Gastrocnemius medialis (tissue), 4 donors: Measurements from ENCODE around the gene HSD17B14. TPM values are rescaled to one million over a fixed set of nuclear protein-coding genes. Genes with fewer than 3 reads are reported as not detected.

ENCODE experiments used
- ATAC-seq, 2 donors: fragments of 150-250 bp; one replicate each; pipeline ENCODE4 v1.9.1; 2016
- DNase-seq, 2 donors: peaks; one replicate each; pipeline ENCODE4 v3.0.0-alpha.2; 2019
- H3K27ac ChIP-seq, 4 donors: fragments of 200-600 bp; sonication (generic); 1 replicate in 1 of 4; 2 replicates in 3 of 4; pipeline ENCODE4 v1.5.1; 2016 to 2018; ENCODE audit warnings: mild to moderate bottlenecking in 2 of 4, moderate library complexity in 1 of 4
- H3K27me3 ChIP-seq, 3 donors: fragments of 200-600 bp; sonication (generic) in 2 of 3; 1 replicate in 1 of 3; 2 replicates in 2 of 3; pipeline versions ENCODE4 v1.5.1 to v1.6.0; 2016 to 2019; ENCODE audit warnings: mild to moderate bottlenecking in 1 of 3, moderate library complexity in 1 of 3
- H3K36me3 ChIP-seq, 2 donors: fragments of 200-600 bp; sonication (generic) in 1 of 2; one replicate each; pipeline ENCODE4 v1.5.1; 2017 to 2018
- H3K4me1 ChIP-seq, 2 donors: fragments of 200-600 bp; sonication (generic) in 1 of 2; one replicate each; pipeline ENCODE4 v1.5.1; 2016 to 2017; ENCODE audit warnings: mild to moderate bottlenecking in 2 of 2
- H3K4me3 ChIP-seq, 4 donors: fragments of 200-600 bp; sonication (generic) in 3 of 4; 1 replicate in 1 of 4; 2 replicates in 3 of 4; pipeline ENCODE4 v1.5.1; 2016 to 2019; ENCODE audit warnings: mild to moderate bottlenecking in 2 of 4
- H3K9me3 ChIP-seq, 3 donors: fragments of 200-600 bp; sonication (generic) in 2 of 3; 1 replicate in 1 of 3; 2 replicates in 2 of 3; pipeline ENCODE4 v1.5.1; 2016 to 2019
- POLR2A ChIP-seq, 2 donors: fragments of 450-650 bp; IDR thresholded peaks; one replicate each; pipeline ENCODE4 v1.6.1; 2017; ENCODE audit warnings: antibody characterized with exemption in 2 of 2, mild to moderate bottlenecking in 2 of 2, moderate library complexity in 2 of 2
- in situ Hi-C, 4 donors: fragments of 200-750 bp; cut with MboI; loops; one replicate each; pipeline versions ENCODE4 v1.15.0 to v1.8.0; 2017; ENCODE audit warnings: low sequenced_read_pairs in 4 of 4
- intact Hi-C: fragments of 100-400 bp; cut with DNase I; formaldehyde crosslinking; loops from one replicate; pipeline ENCODE4 v1.15.1; 2023; ENCODE audit warnings: low total_unique reads
- total RNA-seq, 4 donors: library from RNA; depleted of rRNA; stranded (reverse); fragments of >200 nt; gene quantifications; one replicate each; pipeline versions ENCODE4 v1.1.0 to v1.2.3, GENCODE V29; 2016
- TF ChIP-seq, protein P1 (sequence below), 5 experiments: fragments of 450-650 bp in 3 of 5; fragments of 200-600 bp in 2 of 5; sonication (generic) in 2 of 5; IDR thresholded peaks in 4 of 5; conservative IDR thresholded peaks in 1 of 5; 1 replicate in 4 of 5; 2 replicates in 1 of 5; pipeline ENCODE4 v1.5.1; 2016 to 2019; ENCODE audit warnings: antibody characterized with exemption in 5 of 5, mild to moderate bottlenecking in 3 of 5, moderate library complexity in 3 of 5

Gene HSD17B14
- total RNA-seq, 4 donors from 2014 or later = 1.2 to 1.9 (median 1.7) TPM; not detected in 1

DNA sequence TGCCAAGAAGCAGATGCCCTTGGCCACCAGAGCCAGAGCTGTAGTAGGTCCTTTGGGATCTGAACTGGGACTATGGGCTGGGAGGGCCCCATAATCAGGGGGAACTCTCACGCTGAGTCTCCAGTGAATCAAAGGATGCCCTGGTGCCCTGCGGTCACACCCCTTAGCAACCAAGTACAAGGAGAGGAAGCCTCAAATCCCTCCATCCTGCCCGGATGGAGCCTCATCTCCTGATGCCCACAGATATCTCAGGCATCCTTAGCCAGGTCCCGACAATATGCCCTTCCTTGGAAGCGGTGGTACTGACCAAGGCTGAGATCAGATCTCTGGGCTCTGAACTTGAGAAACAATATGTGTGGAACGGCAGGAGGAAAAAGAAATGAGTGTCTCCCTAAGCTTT, 30.4 kb upstream of the HSD17B14 start:
- Histone ChIP-seq H3K4me1 (peaks cover 12 to 24% of the 10 kb centered on the region in 2 donors), H3K9me3 (no peaks in the 10 kb centered on the region), H3K27me3 (no peaks in the 10 kb centered on the region), H3K27ac (no peak overlapping the region), H3K4me3 (no peak overlapping the region), H3K36me3 (no peaks in the 10 kb centered on the region)
- TF ChIP-seq, protein P1, sequence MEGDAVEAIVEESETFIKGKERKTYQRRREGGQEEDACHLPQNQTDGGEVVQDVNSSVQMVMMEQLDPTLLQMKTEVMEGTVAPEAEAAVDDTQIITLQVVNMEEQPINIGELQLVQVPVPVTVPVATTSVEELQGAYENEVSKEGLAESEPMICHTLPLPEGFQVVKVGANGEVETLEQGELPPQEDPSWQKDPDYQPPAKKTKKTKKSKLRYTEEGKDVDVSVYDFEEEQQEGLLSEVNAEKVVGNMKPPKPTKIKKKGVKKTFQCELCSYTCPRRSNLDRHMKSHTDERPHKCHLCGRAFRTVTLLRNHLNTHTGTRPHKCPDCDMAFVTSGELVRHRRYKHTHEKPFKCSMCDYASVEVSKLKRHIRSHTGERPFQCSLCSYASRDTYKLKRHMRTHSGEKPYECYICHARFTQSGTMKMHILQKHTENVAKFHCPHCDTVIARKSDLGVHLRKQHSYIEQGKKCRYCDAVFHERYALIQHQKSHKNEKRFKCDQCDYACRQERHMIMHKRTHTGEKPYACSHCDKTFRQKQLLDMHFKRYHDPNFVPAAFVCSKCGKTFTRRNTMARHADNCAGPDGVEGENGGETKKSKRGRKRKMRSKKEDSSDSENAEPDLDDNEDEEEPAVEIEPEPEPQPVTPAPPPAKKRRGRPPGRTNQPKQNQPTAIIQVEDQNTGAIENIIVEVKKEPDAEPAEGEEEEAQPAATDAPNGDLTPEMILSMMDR (IDR thresholded peaks at IDR 0.05 in 4 of 5, conservative IDR thresholded peaks at IDR 0.05 in 1 of 5) = no peak
- TF ChIP-seq POLR2A (IDR thresholded peaks at IDR 0.05) = no peak
- intact Hi-C loops (no loop called here), in situ Hi-C loops (loop anchor here in 1 of 4 donors (25.0 kb wide), 1 partner anchor 96 kb away; the partner anchor contains the start of genes BAX and FTL)
- no peak for DNase-seq
- ATAC-seq = no peak

DNA sequence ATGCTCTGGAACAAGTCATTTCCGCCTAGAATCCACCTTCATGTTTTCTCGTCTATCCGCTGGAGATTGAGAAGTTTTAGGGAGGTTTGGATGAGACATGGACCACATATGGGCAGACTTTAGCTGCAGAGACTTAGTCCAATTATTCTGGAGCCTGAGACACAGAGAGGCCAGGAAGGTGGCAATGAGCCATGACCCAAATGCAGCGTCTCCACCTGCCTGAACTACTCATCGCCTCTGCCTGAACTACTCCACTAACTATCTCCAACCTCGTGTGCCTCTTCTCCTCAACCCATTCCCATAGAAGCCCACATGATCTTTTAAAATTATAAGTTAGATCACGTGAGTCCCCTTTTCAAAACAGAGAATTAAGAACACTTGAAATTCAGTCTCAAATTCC, 26.5 kb upstream of the HSD17B14 start:
- H3K4me1 ChIP-seq = peaks cover 3 to 14% of the 10 kb centered on the region in 2 donors
- DNase-seq (peak in 1 of 2 donors; percentile 63), ATAC-seq (peak; percentile 82 to 87)
- in situ Hi-C loops = loop anchor here in 1 of 4 donors (25.0 kb wide), 1 partner anchor 99 kb away; the partner anchor contains the start of genes BAX and FTL
- peak overlapping the region in 2 of 4 donors; percentile 49 to 55 for H3K27ac ChIP-seq
- no peak overlapping the region for H3K4me3 ChIP-seq
- H3K9me3 ChIP-seq = no peaks in the 10 kb centered on the region
- TF ChIP-seq POLR2A (IDR thresholded peaks at IDR 0.05) = no peak
- TF ChIP-seq, protein P1 (IDR thresholded peaks at IDR 0.05 in 4 of 5, conservative IDR thresholded peaks at IDR 0.05 in 1 of 5) = no peak
- no peaks in the 10 kb centered on the region for H3K36me3 ChIP-seq
- no peaks in the 10 kb centered on the region for H3K27me3 ChIP-seq
- intact Hi-C loops = no loop called here

DNA sequence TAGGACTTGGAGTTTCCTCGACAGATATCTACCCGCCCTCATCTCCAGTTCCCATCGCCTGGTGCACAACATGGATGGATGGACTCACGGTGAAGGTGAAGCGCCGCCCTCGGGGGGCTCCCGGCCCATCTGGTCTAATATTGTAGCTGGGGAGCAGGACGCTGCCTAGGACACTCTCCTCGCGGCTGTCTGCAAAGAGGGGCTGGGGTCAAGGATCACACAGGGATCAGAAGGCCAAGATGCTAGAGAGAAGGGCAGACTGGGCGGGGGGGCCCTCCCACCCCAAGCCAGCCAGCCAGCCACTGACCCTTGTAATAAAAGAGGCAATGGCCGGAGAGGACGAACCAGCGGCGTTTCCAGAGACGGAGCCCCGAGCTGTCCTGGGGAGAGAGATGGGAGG, 25.0 kb upstream of the HSD17B14 start:
- Histone ChIP-seq H3K4me1 (peaks cover 0 to 9% of the 10 kb centered on the region in 2 donors), H3K27me3 (no peaks in the 10 kb centered on the region), H3K27ac (no peak overlapping the region), H3K36me3 (no peaks in the 10 kb centered on the region), H3K9me3 (no peaks in the 10 kb centered on the region), H3K4me3 (no peak overlapping the region)
- TF ChIP-seq, protein P1 (IDR thresholded peaks at IDR 0.05 in 4 of 5, conservative IDR thresholded peaks at IDR 0.05 in 1 of 5) = no peak
- no peak for TF ChIP-seq POLR2A (IDR thresholded peaks at IDR 0.05)
- ATAC-seq = no peak
- intact Hi-C loops (no loop called here), in situ Hi-C loops (loop anchor here in 1 of 4 donors (25.0 kb wide), 1 partner anchor 101 kb away; the partner anchor contains the start of genes BAX and FTL)
- DNase-seq = no peak

DNA sequence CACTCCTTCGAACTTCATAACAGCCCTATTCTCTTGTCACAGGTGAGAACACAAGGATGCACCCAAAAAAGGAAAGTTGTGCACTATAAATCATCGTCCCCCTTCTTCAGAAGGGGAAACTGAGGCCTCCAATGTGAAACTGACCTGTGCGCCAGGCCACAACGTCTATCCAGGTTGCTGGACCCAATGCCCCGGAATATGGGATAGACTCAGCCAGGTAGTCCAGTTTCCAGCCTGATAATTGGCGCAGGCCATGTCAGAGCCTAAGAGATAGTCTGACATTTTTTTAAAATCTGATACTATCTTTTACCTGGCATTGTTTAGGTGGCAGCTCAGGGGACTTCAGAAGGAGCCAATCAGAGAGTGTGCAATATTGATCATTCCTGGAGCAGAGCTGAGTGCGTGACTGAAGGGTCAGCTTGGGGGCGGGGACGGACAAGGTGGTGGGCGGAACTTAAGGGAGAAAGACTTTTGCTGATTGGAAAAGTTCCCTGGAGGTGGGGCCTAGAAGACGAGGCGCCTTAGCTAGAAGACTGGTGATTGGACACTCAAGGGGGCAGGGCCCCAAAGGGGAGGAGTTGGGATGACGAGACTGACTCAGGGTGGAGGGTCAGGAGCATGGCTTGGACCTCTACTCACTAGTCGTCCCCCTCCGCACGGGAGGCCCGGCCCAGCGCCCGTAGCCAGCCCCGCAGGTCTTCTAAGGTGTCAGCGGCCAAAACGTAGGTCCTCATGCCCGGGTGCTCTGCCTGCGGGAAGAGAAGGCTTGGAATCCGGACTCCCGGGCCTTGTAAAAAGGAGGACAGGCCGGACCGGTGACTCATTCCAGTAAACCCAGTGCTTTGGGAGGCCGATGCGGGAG, 23.7 kb upstream of the HSD17B14 start:
- no peak overlapping the region for H3K4me3 ChIP-seq
- intact Hi-C loops = no loop called here
- no peak overlapping the region for H3K27ac ChIP-seq
- no peak for DNase-seq
- H3K27me3 ChIP-seq = no peaks in the 10 kb centered on the region
- H3K36me3 ChIP-seq = no peaks in the 10 kb centered on the region
- TF ChIP-seq, protein P1 (IDR thresholded peaks at IDR 0.05 in 4 of 5, conservative IDR thresholded peaks at IDR 0.05 in 1 of 5) = no peak
- TF ChIP-seq POLR2A (IDR thresholded peaks at IDR 0.05) = no peak
- H3K4me1 ChIP-seq = peaks cover 0 to 9% of the 10 kb centered on the region in 2 donors
- in situ Hi-C loops = loop anchor here in 1 of 4 donors (25.0 kb wide), 1 partner anchor 102 kb away; the partner anchor contains the start of genes BAX and FTL
- no peak for ATAC-seq
- no peaks in the 10 kb centered on the region for H3K9me3 ChIP-seq
